ENCODE results near the gene REXO4. TPM values are rescaled to one million over a fixed set of nuclear protein-coding genes. Genes with fewer than 3 reads are reported as not detected.

REXO4 gene
- total and polyA plus RNA-seq, 2 donors (not counting 1 experiment from before 2014, with no cell fraction given) = 25.0 to 37.1 TPM

DNA sequence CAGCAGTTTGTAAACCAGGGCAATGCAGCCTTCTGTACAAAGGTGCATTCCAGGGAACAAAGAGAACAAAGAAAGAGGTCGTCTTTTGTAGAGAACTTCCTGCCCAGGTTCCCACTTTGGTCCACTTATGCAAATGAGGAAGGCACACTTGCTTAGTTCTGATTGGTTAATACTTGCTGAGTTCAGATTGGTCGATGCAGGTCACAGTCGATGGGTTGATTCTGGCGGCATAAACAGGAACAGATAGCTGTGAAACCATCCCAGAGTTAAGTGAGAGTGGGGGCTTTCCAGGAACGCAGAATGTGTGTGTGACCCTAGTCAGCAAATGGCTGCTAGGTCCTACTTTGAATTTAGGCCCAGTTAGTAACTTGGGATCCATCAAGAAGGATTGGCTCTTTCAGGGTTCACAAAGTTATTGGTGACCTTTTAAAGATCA is 2.6 kb upstream of the REXO4 start:
- ChIA-PET POLR2A (interaction anchor here (1.0 to 1.3 kb wide), 2 partner anchors 19 to 58 kb away, joined by 3 read pairs; no protein-coding TSS in a partner anchor), CTCF (interaction anchor here (1.2 kb wide), 1 partner anchor 234 kb away, joined by 3 read pairs; no protein-coding TSS in a partner anchor)
- H3K27ac ChIP-seq (ENCODE audit: low read length in 2 of 2) = peak overlapping the region; percentile 80 to 95
- peaks cover 30 to 59% of the 10 kb centered on the region in 2 donors for H3K4me1 ChIP-seq (ENCODE audit: control insufficient read depth in 2 of 2, insufficient read depth in 2 of 2, low read length in 2 of 2)
- H3K79me2 ChIP-seq (ENCODE audit: control insufficient read depth, insufficient read depth, low read length) = peaks cover 23% of the 10 kb centered on the region
- no peak overlapping the region for H3K4me3 ChIP-seq (ENCODE audit: control extremely low read depth in 1 of 5, extremely low read depth in 1 of 5, insufficient read depth in 1 of 5, low read depth in 2 of 5, low read length in 4 of 5)
- peak overlapping the region; percentile 8 for H3K9ac ChIP-seq (ENCODE audit: low read length)
- peak overlapping the region; percentile 59 for H2AFZ ChIP-seq (ENCODE audit: insufficient read depth, low read depth, low read length, poor library complexity, severe bottlenecking)
- TF ChIP-seq, protein P1, sequence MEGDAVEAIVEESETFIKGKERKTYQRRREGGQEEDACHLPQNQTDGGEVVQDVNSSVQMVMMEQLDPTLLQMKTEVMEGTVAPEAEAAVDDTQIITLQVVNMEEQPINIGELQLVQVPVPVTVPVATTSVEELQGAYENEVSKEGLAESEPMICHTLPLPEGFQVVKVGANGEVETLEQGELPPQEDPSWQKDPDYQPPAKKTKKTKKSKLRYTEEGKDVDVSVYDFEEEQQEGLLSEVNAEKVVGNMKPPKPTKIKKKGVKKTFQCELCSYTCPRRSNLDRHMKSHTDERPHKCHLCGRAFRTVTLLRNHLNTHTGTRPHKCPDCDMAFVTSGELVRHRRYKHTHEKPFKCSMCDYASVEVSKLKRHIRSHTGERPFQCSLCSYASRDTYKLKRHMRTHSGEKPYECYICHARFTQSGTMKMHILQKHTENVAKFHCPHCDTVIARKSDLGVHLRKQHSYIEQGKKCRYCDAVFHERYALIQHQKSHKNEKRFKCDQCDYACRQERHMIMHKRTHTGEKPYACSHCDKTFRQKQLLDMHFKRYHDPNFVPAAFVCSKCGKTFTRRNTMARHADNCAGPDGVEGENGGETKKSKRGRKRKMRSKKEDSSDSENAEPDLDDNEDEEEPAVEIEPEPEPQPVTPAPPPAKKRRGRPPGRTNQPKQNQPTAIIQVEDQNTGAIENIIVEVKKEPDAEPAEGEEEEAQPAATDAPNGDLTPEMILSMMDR (IDR thresholded peaks at IDR 0.05) = no peak
- no peak for TF ChIP-seq EZH2 (IDR thresholded peaks at IDR 0.05; ENCODE audit: borderline replicate concordance, insufficient read depth, low read depth, low read length, poor library complexity, severe bottlenecking)
- peaks cover 18% of the 10 kb centered on the region for H4K20me1 ChIP-seq (ENCODE audit: control insufficient read depth, insufficient read depth, low read length, poor library complexity, severe bottlenecking)
- H3K9me3 ChIP-seq (ENCODE audit: control extremely low read depth in 1 of 3, control insufficient read depth in 2 of 3, insufficient read depth in 1 of 3, low read length in 2 of 3) = peaks cover 0 to 7% (median 0%) of the 10 kb centered on the region in 3 donors
- Mint-ChIP-seq H3K27me3 (no peaks in the 10 kb centered on the region), H3K9me3 (ENCODE audit: insufficient read depth) (peaks cover 4% of the 10 kb centered on the region), H3K4me3 (peak overlapping the region; percentile 55), H3K27ac (peak overlapping the region; percentile 94), H3K4me1 (peaks cover 54% of the 10 kb centered on the region)
- ATAC-seq (ENCODE audit: low read depth) = peak; percentile 53
- WGBS (ENCODE audit: insufficient coverage) = 40% methylated on average over 5 of the region's 5 CpGs
- DNase-seq = peak; percentile 89
- H3K4me2 ChIP-seq (replicated peaks; ENCODE audit: low read depth, low read length, poor library complexity, severe bottlenecking) = peak overlapping the region; percentile 1
- intact Hi-C loops (cut with micrococcal nuclease) = loop anchor here (1.0 to 2.0 kb wide), 2 partner anchors 44 to 59 kb away; partner anchors contain the start of genes SLC2A6, STKLD1 and SURF4
- peaks cover 0 to 3% (median 0%) of the 10 kb centered on the region in 4 experiments for H3K27me3 ChIP-seq (replicated peaks in 1 of 4; ENCODE audit: control extremely low read depth in 1 of 4, control insufficient read depth in 3 of 4, insufficient read depth in 4 of 4, low read length in 3 of 4)
- peaks cover 0 to 3% of the 10 kb centered on the region in 2 experiments for H3K36me3 ChIP-seq (replicated peaks in 1 of 2; ENCODE audit: control extremely low read depth in 1 of 2, control insufficient read depth in 1 of 2, extremely low read depth in 1 of 2, insufficient read depth in 2 of 2, low read length in 1 of 2)

DNA sequence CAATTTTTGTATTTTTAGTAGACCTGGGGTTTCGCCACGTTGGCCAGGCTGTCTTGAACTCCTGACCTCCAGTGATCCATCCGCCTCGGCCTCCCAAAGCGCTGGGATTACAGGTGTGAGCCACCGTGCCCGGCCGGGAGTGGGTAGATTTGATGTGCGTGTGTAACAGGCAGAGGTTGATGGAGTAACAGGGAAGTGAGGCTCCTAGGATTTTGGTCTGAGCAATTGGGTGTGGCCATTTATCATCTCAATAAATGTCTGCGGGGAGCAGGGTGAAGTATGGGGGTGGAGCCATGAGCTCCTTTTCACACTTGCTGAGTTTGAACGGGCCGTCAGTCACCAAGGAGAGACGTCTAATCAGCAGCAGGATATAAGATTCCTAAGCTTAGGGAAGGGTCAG is 1.2 kb upstream of the REXO4 start:
- Histone ChIP-seq H3K36me3 (replicated peaks in 1 of 2; ENCODE audit: control extremely low read depth in 1 of 2, control insufficient read depth in 1 of 2, extremely low read depth in 1 of 2, insufficient read depth in 2 of 2, low read length in 1 of 2) (peaks cover 6 to 17% of the 10 kb centered on the region in 2 experiments), H3K9me3 (ENCODE audit: control extremely low read depth in 1 of 3, control insufficient read depth in 2 of 3, insufficient read depth in 1 of 3, low read length in 2 of 3) (peaks cover 0 to 7% (median 0%) of the 10 kb centered on the region in 3 donors), H3K4me3 (ENCODE audit: control extremely low read depth in 1 of 5, extremely low read depth in 1 of 5, insufficient read depth in 1 of 5, low read depth in 2 of 5, low read length in 4 of 5) (no peak overlapping the region), H3K27me3 (replicated peaks in 1 of 4; ENCODE audit: control extremely low read depth in 1 of 4, control insufficient read depth in 3 of 4, insufficient read depth in 4 of 4, low read length in 3 of 4) (no peaks in the 10 kb centered on the region), H3K27ac (ENCODE audit: low read length in 2 of 2) (no peak overlapping the region), H3K9ac (ENCODE audit: low read length) (no peak overlapping the region), H3K79me2 (ENCODE audit: control insufficient read depth, insufficient read depth, low read length) (peaks cover 33% of the 10 kb centered on the region), H4K20me1 (ENCODE audit: control insufficient read depth, insufficient read depth, low read length, poor library complexity, severe bottlenecking) (peaks cover 30% of the 10 kb centered on the region), H3K4me1 (ENCODE audit: control insufficient read depth in 2 of 2, insufficient read depth in 2 of 2, low read length in 2 of 2) (peaks cover 30 to 63% of the 10 kb centered on the region in 2 donors), H3K4me2 (replicated peaks; ENCODE audit: low read depth, low read length, poor library complexity, severe bottlenecking) (no peak overlapping the region), H2AFZ (ENCODE audit: insufficient read depth, low read depth, low read length, poor library complexity, severe bottlenecking) (no peak overlapping the region)
- Mint-ChIP-seq H3K27me3 (no peaks in the 10 kb centered on the region), H3K4me3 (peak overlapping the region; percentile 89), H3K9me3 (ENCODE audit: insufficient read depth) (peaks cover 4% of the 10 kb centered on the region), H3K4me1 (peaks cover 64% of the 10 kb centered on the region), H3K27ac (peak overlapping the region; percentile 93)
- TF ChIP-seq EZH2 (IDR thresholded peaks at IDR 0.05; ENCODE audit: borderline replicate concordance, insufficient read depth, low read depth, low read length, poor library complexity, severe bottlenecking) = no peak
- TF ChIP-seq, protein P1 (IDR thresholded peaks at IDR 0.05) = no peak
- 94% methylated on average over 13 of the region's 13 CpGs for WGBS (ENCODE audit: insufficient coverage)
- ChIA-PET POLR2A (interaction anchor here (0.6 to 1.7 kb wide), 3 partner anchors 41 to 249 kb away, joined by 3 to 5 read pairs (median 4); partner anchors contain the start of genes CACFD1, MED22 and RPL7A), CTCF (interaction anchor here (0.7 to 2.1 kb wide), 2 partner anchors 41 to 66 kb away, joined by 3 to 7 read pairs; partner anchors contain the start of gene CACFD1)
- intact Hi-C loops (cut with micrococcal nuclease) = loop anchor here (5.0 kb wide), 1 partner anchor 387 kb away; the partner anchor contains the start of gene GTF3C5
- DNase-seq (no peak), ATAC-seq (ENCODE audit: low read depth) (no peak)
